Activated T-cell treated with anti-CD3 and anti-CD28 coated beads, Interleukin-2, amount 50 U/mL, for 4 hours (primary cell): ENCODE data around the gene PARS2. TPM values are rescaled to one million over a fixed set of nuclear protein-coding genes. Genes with fewer than 3 reads are reported as not detected.

Source experiments
- ATAC-seq, 2 donors: fragments of 200-7000 bp; cut with Tn5 transposase; one replicate each; pipeline ENCODE4 v1.10.0; 2021
- DNase-seq: peaks from one replicate; pipeline ENCODE4 v3.0.0-alpha.2; 2020
- H3K27me3 Mint-ChIP-seq: one replicate; pipeline ENCODE4 v1.8.0; 2021; ENCODE audit warnings: low read depth, mixed read lengths
- H3K36me3 Mint-ChIP-seq: one replicate; pipeline ENCODE4 v1.8.0; 2022; ENCODE audit warnings: mixed read lengths; ENCODE audit not compliant: insufficient read depth
- H3K4me1 Mint-ChIP-seq: one replicate; pipeline ENCODE4 v1.8.0; 2021; ENCODE audit warnings: low read depth, mixed read lengths
- H3K4me3 Mint-ChIP-seq: one replicate; pipeline ENCODE4 v1.8.0; 2021; ENCODE audit warnings: mild to moderate bottlenecking, moderate library complexity, mixed read lengths
- H3K9me3 Mint-ChIP-seq: one replicate; pipeline ENCODE4 v1.8.0; 2021; ENCODE audit warnings: mixed read lengths
- total RNA-seq, 3 donors: library from RNA; stranded (reverse); gene quantifications; one replicate each; pipeline ENCODE4 v1.2.1, GENCODE V29; 2021

PARS2 gene
- total RNA-seq, 3 donors from 2014 or later: 5.5 to 7.9 (median 6.1) TPM

DNA sequence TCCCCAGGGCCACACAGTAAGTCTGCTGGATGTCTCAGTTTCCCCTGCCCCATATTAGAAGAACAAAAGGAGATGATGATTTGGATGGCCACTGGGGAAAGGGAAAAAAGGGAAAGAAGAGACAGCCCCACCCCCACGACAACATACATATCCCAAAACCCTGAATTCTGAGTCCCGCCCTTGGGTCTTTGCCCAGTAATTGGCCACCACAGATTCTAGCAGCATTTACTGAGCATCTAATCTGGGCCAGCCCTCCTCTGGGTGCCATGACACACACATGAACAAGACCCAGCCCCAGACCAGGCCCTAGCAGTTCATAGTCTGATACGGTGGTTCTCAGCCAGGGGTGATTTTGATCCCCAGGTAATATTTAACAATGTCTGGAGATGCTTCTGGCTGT, 53.9 kb downstream of the PARS2 start:
- Mint-ChIP-seq H3K4me1 (peaks cover 6% of the 10 kb centered on the region), H3K9me3 (no peaks in the 10 kb centered on the region)
- ATAC-seq: no peak

GRCh38 chr1:54709547-54710292, 54.6 kb downstream of the PARS2 start:
- no peaks in the 10 kb centered on the region for H3K36me3 Mint-ChIP-seq
- no peak for ATAC-seq
- H3K9me3 Mint-ChIP-seq: no peaks in the 10 kb centered on the region
- peaks cover 16% of the 10 kb centered on the region for H3K27me3 Mint-ChIP-seq
- no peak overlapping the region for H3K4me3 Mint-ChIP-seq
- no peaks in the 10 kb centered on the region for H3K4me1 Mint-ChIP-seq
- DNase-seq: no peak

More for the DNA sequence above, 53.9 kb downstream of the PARS2 start:
- Mint-ChIP-seq H3K27me3 (peaks cover 16% of the 10 kb centered on the region), H3K4me3 (no peak overlapping the region), H3K36me3 (no peaks in the 10 kb centered on the region)
- no peak for DNase-seq

- peaks cover 16% of the 10 kb centered on the region for H3K27me3 Mint-ChIP-seq
- no peak overlapping the region for H3K4me3 Mint-ChIP-seq
- no peaks in the 10 kb centered on the region for H3K4me1 Mint-ChIP-seq
- ATAC-seq: no peak
- H3K9me3 Mint-ChIP-seq: no peaks in the 10 kb centered on the region
- H3K36me3 Mint-ChIP-seq: no peaks in the 10 kb centered on the region
- DNase-seq: no peak
Measured at GRCh38 chr1:54708385-54708784, 55.9 kb downstream of the PARS2 start.

Other genes starting within 250 kb of the PARS2 start
- gene ACOT11, start 216.3 kb downstream of the PARS2 start, total RNA-seq: under 1 TPM; 0.25 to 0.35 (median 0.34) TPM
- gene FAM151A, start 141.0 kb downstream of the PARS2 start, total RNA-seq: not detected
- gene MROH7, start 122.7 kb downstream of the PARS2 start, total RNA-seq: under 1 TPM in 1 of 3 donors, not detected in 2; 0.08 TPM
- gene TTC4, start 48.7 kb downstream of the PARS2 start, total RNA-seq: 10 to 100 TPM; 52.5 to 61.2 (median 59.6) TPM
- gene TTC22, start 36.8 kb upstream of the PARS2 start, total RNA-seq: 1 to 10 TPM; 1.9 to 2.8 (median 2.0) TPM
- gene DHCR24, start 122.7 kb upstream of the PARS2 start, total RNA-seq: 10 to 100 TPM; 53.0 to 70.5 (median 66.8) TPM
- under 1 TPM in 1 of 3 donors, not detected in 2; 0.24 TPM for gene TMEM61, start 216.1 kb upstream of the PARS2 start, total RNA-seq
- not detected for gene BSND, start 234.4 kb upstream of the PARS2 start, total RNA-seq